Suprapubic skin (tissue), 4 donors: ENCODE results near the gene UGT1A4. TPM values are rescaled to one million over a fixed set of nuclear protein-coding genes. Genes with fewer than 3 reads are reported as not detected.
"Not testable (repeated sequence)": the region's sequence is repeated elsewhere in the genome, so short reads cannot be mapped to it uniquely, and the experiment has no call there.

Source experiments
- DNase-seq, 2 donors: peaks; one replicate each; pipeline ENCODE4 v3.0.0-alpha.2; 2019; ENCODE audit warnings: low spot score in 2 of 2
- H3K27ac ChIP-seq: fragments of 200-600 bp; sonication (generic); one replicate; pipeline ENCODE4 v1.5.1; 2019
- H3K27me3 ChIP-seq: fragments of 200-600 bp; sonication (generic); one replicate; pipeline ENCODE4 v1.5.1; 2019
- H3K36me3 ChIP-seq: fragments of 200-600 bp; sonication (generic); one replicate; pipeline ENCODE4 v1.5.1; 2019
- H3K4me1 ChIP-seq: fragments of 200-600 bp; sonication (generic); one replicate; pipeline ENCODE4 v1.5.1; 2019
- H3K4me3 ChIP-seq: fragments of 200-600 bp; sonication (generic); one replicate; pipeline ENCODE4 v1.5.1; 2019; ENCODE audit warnings: mild to moderate bottlenecking
- H3K9me3 ChIP-seq: fragments of 200-600 bp; sonication (generic); one replicate; pipeline ENCODE4 v1.5.1; 2019
- EP300 ChIP-seq: sonication (generic); formaldehyde crosslinking; IDR thresholded peaks from one replicate; pipeline ENCODE4 v1.6.1; 2017; ENCODE audit warnings: antibody characterized with exemption
- POLR2A ChIP-seq, 2 donors: fragments of 450-650 bp; IDR thresholded peaks; one replicate each; pipeline ENCODE4 v1.6.1; 2017; ENCODE audit warnings: antibody characterized with exemption in 2 of 2, mild to moderate bottlenecking in 2 of 2, moderate library complexity in 2 of 2
- POLR2AphosphoS5 ChIP-seq, 3 donors: sonication (generic); formaldehyde crosslinking; IDR thresholded peaks; one replicate each; pipeline ENCODE4 v1.6.1; 2017; ENCODE audit warnings: antibody characterized with exemption in 3 of 3
- WGBS: methylation state at CpG from one replicate; pipeline ENCODE4 v1.1.5; 2018; 5-methylcytosine and 5-hydroxymethylcytosine counted together
- total RNA-seq, 4 donors: library from RNA; depleted of rRNA; stranded (reverse); fragments of >200 nt; gene quantifications; one replicate each; pipeline ENCODE4 v1.1.0, GENCODE V29; 2016
- TF ChIP-seq, protein P1 (sequence below), 2 donors: fragments of 200-600 bp in 1 of 2; fragments of 450-650 bp in 1 of 2; sonication (generic) in 1 of 2; IDR thresholded peaks; one replicate each; pipeline ENCODE4 v1.5.1; 2016 to 2019; ENCODE audit warnings: antibody characterized with exemption in 2 of 2, mild to moderate bottlenecking in 1 of 2, moderate library complexity in 1 of 2

UGT1A4 gene
- total RNA-seq, 4 donors from 2014 or later: 1.8 to 2.6 (median 2.3) TPM; not detected in 1

DNA sequence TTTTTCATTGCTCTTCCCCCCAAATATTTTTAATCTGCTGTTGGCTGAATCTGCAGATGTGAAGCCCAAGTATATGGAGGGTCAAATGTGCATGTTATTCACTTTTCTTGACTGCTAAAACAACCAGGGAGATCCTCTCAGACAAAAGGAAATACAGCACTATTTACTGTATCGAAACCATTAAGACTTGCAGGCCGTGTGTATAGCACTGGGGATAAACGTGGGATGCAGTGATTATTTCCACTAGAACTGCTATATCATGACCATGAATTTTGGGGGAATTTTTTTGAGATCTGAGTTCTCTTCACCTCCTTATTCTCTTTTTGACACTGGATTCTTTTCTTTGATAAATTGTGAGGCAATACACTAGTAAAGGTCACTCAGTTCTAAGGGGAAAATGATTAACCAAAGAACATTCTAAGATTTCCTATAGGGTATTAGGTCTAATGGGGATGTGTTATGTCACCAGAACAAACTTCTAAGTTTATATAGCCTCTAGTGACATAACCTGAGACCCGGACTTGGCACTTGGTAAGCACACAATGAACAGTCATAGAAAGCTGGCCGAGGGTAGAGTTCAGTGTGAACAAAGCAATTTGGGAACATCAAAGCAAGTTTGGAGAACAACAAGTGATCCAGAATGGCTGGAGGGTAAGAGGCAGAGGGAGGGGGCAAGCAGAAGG is 26.7 kb downstream of the UGT1A4 start:
- H3K27ac ChIP-seq: no peak overlapping the region
- TF ChIP-seq POLR2A (IDR thresholded peaks at IDR 0.05) (no peak), EP300 (no peak), POLR2AphosphoS5 (IDR thresholded peaks at IDR 0.05) (no peak)
- TF ChIP-seq, protein P1, sequence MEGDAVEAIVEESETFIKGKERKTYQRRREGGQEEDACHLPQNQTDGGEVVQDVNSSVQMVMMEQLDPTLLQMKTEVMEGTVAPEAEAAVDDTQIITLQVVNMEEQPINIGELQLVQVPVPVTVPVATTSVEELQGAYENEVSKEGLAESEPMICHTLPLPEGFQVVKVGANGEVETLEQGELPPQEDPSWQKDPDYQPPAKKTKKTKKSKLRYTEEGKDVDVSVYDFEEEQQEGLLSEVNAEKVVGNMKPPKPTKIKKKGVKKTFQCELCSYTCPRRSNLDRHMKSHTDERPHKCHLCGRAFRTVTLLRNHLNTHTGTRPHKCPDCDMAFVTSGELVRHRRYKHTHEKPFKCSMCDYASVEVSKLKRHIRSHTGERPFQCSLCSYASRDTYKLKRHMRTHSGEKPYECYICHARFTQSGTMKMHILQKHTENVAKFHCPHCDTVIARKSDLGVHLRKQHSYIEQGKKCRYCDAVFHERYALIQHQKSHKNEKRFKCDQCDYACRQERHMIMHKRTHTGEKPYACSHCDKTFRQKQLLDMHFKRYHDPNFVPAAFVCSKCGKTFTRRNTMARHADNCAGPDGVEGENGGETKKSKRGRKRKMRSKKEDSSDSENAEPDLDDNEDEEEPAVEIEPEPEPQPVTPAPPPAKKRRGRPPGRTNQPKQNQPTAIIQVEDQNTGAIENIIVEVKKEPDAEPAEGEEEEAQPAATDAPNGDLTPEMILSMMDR (IDR thresholded peaks at IDR 0.05): no peak
- H3K27me3 ChIP-seq: no peaks in the 10 kb centered on the region
- no peak for DNase-seq
- H3K36me3 ChIP-seq: no peaks in the 10 kb centered on the region
- 77% methylated on average over 5 of the region's 5 CpGs for WGBS
- no peaks in the 10 kb centered on the region for H3K4me1 ChIP-seq
- H3K4me3 ChIP-seq: no peak overlapping the region
- no peaks in the 10 kb centered on the region for H3K9me3 ChIP-seq

DNA sequence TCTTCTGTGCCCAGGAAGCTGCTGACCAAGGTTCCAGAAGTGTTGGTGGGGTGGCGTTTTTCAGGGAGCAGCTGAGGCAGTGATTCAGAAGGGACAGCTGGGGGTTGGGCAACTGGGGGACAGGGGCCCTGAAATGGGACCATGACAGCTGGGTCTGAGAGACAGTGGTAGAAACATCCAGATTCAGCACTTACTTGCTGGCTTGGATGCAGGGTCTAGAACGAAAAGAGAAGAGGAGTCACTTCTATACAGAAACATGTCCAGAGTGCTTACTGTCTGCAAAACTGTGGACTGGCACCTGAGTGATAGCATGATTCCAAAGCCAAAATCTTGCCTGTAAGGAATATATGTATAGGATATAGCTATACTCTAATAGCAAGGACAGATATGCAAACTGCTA is 27.3 kb downstream of the UGT1A4 start:
- H3K9me3 ChIP-seq, H3K27ac ChIP-seq, H3K4me3 ChIP-seq, DNase-seq, H3K4me1 ChIP-seq, H3K36me3 ChIP-seq, H3K27me3 ChIP-seq: not testable (repeated sequence)
- WGBS: 74% methylated on average over 2 of the region's 2 CpGs

DNA sequence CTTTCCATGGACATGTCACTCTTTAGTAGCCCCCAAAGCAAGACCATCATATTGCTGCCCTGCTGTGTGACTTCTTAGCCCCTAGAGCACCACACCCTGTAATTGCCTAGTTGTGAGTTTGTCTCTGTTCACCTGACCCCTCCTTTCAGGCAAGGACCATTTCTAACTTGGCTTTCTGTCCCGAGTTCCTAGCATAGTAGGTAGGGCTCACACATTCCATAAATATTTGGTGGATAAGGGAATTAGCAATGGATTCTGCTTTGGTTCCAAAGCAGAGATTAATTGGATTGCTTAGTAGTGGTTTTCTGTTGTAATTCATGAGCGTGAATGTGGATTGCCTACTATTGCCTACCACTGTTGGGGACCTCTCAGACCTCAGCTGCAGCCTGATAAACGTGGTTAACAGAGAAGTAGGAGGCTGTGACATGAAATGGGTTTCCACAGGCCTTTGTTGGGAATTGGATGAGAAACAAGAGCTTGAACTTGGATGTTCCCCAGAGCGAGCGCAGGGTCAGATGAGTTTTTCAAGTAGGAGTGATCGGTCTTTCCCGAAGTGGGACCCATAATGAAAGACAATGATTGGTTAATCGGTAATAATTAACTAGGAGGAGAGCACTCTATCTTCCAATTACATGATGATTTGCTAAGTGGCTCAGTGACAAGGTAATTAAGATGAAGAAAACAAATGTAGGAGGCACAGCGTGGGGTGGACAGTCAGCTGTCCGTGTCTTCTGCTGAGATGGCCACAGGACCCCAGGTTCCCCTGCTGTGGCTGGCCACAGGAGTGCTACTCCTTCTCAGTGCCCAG is 28.1 kb downstream of the UGT1A4 start:
- Histone ChIP-seq H3K4me3 (no peak overlapping the region), H3K36me3 (no peaks in the 10 kb centered on the region), H3K27me3 (no peaks in the 10 kb centered on the region), H3K9me3 (no peaks in the 10 kb centered on the region), H3K27ac (no peak overlapping the region), H3K4me1 (no peaks in the 10 kb centered on the region)
- TF ChIP-seq POLR2A (IDR thresholded peaks at IDR 0.05) (no peak), POLR2AphosphoS5 (IDR thresholded peaks at IDR 0.05) (no peak), EP300 (no peak)
- TF ChIP-seq, protein P1 (IDR thresholded peaks at IDR 0.05): no peak
- no peak for DNase-seq
- 79% methylated on average over 10 of the region's 10 CpGs for WGBS

DNA sequence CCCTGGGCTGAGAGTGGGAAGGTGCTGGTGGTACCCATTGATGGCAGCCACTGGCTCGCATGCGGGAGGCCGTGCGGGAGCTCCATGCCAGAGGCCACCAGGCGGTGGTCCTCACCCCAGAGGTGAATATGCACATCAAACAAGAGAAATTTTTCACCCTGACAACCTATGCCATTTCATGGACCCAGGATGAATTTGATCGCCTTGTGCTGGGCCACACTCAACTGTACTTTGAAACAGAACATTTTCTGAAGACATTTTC is 28.7 kb downstream of the UGT1A4 start:
- WGBS: 91% methylated on average over 4 of the region's 6 CpGs
- Histone ChIP-seq H3K36me3 (no peaks in the 10 kb centered on the region), H3K9me3 (no peaks in the 10 kb centered on the region), H3K27ac (no peak overlapping the region), H3K4me3 (no peak overlapping the region), H3K4me1 (no peaks in the 10 kb centered on the region), H3K27me3 (no peaks in the 10 kb centered on the region)
- no peak for TF ChIP-seq EP300
- TF ChIP-seq POLR2A (IDR thresholded peaks at IDR 0.05): no peak
- TF ChIP-seq POLR2AphosphoS5 (IDR thresholded peaks at IDR 0.05): no peak
- TF ChIP-seq, protein P1 (IDR thresholded peaks at IDR 0.05): no peak
- no peak for DNase-seq

DNA sequence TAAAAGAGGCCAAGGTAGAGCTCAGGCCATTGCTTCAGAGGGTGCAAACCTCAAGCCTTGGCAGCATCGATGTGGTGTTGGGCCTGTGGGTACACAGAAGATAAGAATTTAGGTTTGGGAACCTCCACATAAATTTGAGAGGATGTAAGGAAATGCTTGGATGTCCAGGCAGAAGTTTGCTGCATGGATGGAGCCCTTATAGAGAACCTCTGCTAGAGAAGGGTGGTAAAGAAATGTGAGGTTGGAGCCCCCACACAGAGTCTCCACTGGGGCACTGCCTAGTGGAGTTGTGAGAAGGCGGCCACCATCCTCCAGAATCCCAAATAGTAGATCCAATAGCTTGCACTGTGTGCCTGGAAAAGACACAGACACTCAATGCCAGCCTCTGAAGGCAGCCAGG is 32.2 kb downstream of the UGT1A4 start:
- not testable (repeated sequence) for H3K9me3 ChIP-seq, H3K4me3 ChIP-seq, H3K36me3 ChIP-seq, H3K27ac ChIP-seq, DNase-seq, H3K27me3 ChIP-seq, H3K4me1 ChIP-seq
- 71% methylated on average over 2 of the region's 2 CpGs for WGBS

DNA sequence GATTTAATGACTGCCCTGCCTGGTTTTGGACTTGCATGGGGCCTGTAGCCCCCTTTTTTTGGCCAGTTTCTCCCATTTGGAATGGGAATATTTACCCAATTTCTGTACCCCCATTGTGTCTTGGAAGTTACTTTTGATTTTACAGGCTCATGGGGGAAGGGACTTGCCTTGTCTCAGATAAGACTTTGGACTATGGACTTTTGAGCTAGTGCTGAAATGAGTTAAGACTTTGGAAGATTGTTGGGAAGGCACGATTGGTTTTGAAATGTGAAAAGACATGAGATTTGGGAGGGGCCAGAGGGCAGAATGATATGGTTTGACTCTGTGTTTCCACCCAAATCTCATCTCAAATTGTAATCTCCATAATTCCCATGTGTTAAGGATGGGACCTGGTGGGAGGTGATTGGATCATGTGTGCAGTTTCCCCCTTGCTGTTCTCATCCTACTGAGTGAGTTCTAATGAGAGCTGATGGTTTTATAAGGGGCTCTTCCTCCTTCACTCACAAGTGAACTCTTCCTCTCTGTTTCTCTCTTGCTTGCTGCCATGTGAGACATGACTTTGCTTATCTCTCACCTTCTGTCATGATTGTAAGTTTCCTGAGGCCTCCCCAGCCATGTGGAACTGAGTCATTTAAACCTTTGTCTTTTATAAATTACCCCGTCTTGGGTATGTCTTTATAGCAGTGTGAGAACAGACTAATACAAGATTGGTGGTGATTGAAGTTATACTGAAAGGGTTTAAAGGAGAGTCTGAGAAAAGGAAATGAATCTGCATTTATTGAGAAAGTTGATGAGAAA is 32.9 kb downstream of the UGT1A4 start:
- WGBS: 71% methylated on average over 2 of the region's 2 CpGs
- not testable (repeated sequence) for H3K4me1 ChIP-seq, DNase-seq, H3K4me3 ChIP-seq, H3K27ac ChIP-seq, H3K27me3 ChIP-seq, H3K9me3 ChIP-seq, H3K36me3 ChIP-seq
